B cell (primary cell): Measurements from ENCODE around the gene CLCN3. TPM values are rescaled to one million over a fixed set of nuclear protein-coding genes. Genes with fewer than 3 reads are reported as not detected.

ENCODE experiments used
- ATAC-seq: fragments of 200-7000 bp; cut with Tn5 transposase; one replicate; pipeline ENCODE4 v1.10.0; 2021; ENCODE audit warnings: low read depth, mild to moderate bottlenecking, moderate number of reproducible peaks, moderate library complexity
- CTCF ChIA-PET: fragments of 350-600 bp; sonication (Branson Sonifier 250); formaldehyde crosslinking; loops from one replicate; lab custom pipeline; 2021; ENCODE audit warnings: antibody characterized with exemption, inconsistent platforms; lab: Charles Lee
- POLR2A ChIA-PET: fragments of 350-600 bp; sonication (Branson Sonifier 250); formaldehyde crosslinking; loops from one replicate; lab custom pipeline; 2021; ENCODE audit warnings: antibody characterized with exemption; lab: Charles Lee
- DNase-seq: peaks from one replicate; pipeline ENCODE4 v3.0.0; 2013
- H2AFZ ChIP-seq: 2 replicates; pipeline ENCODE4 v1.6.1; 2012; ENCODE audit warnings: mild to moderate bottlenecking, low read depth, low read length; ENCODE audit not compliant: insufficient read depth, poor library complexity, severe bottlenecking
- H3K27ac ChIP-seq, 2 donors: 1 replicate in 1 of 2; 2 replicates in 1 of 2; pipeline ENCODE4 v1.5.1; 2012 to 2013; ENCODE audit warnings: low read length in 2 of 2, mild to moderate bottlenecking in 2 of 2, moderate library complexity in 1 of 2
- H3K27me3 ChIP-seq, 4 experiments: fragments of 200-600 bp in 1 of 4; sonication (generic) in 1 of 4; replicated peaks in 1 of 4; 1 replicate in 2 of 4; 2 replicates in 2 of 4; pipeline versions ENCODE4 v1.6.1 to v1.7.0; 2013 to 2016; ENCODE audit warnings: low read length in 3 of 4, mild to moderate bottlenecking in 2 of 4, mixed read lengths in 1 of 4, moderate library complexity in 1 of 4; ENCODE audit not compliant: insufficient read depth in 4 of 4, control insufficient read depth in 3 of 4; ENCODE audit errors: control extremely low read depth in 1 of 4
- H3K36me3 ChIP-seq, 2 experiments: replicated peaks in 1 of 2; 1 replicate in 1 of 2; 2 replicates in 1 of 2; pipeline versions ENCODE4 v1.6.1 to v1.7.1; 2013; ENCODE audit warnings: low read length in 1 of 2; ENCODE audit not compliant: insufficient read depth in 2 of 2, control insufficient read depth in 1 of 2; ENCODE audit errors: control extremely low read depth in 1 of 2, extremely low read depth in 1 of 2
- H3K4me1 ChIP-seq, 2 donors: fragments of 200-600 bp in 1 of 2; sonication (generic) in 1 of 2; 1 replicate in 1 of 2; 2 replicates in 1 of 2; pipeline versions ENCODE4 v1.5.1 to v1.6.1; 2013 to 2017; ENCODE audit warnings: low read length in 2 of 2; ENCODE audit not compliant: control insufficient read depth in 2 of 2, insufficient read depth in 2 of 2
- H3K4me2 ChIP-seq: replicated peaks from 2 replicates; pipeline ENCODE3; 2012; ENCODE audit warnings: mild to moderate bottlenecking, low read depth, low read length; ENCODE audit not compliant: poor library complexity, severe bottlenecking
- H3K4me3 ChIP-seq, 5 experiments: fragments of 200-600 bp in 1 of 5; sonication (generic) in 1 of 5; 1 replicate in 3 of 5; 2 replicates in 2 of 5; pipeline versions ENCODE4 v1.5.1 to v1.7.0; 2011 to 2016; ENCODE audit warnings: low read length in 4 of 5, mild to moderate bottlenecking in 4 of 5, low read depth in 2 of 5, control low read depth in 1 of 5, moderate library complexity in 1 of 5; ENCODE audit not compliant: insufficient read depth in 1 of 5; ENCODE audit errors: control extremely low read depth in 1 of 5, extremely low read depth in 1 of 5
- H3K79me2 ChIP-seq: fragments of 200-600 bp; sonication (generic); one replicate; pipeline ENCODE4 v1.6.0; 2016; ENCODE audit warnings: low read length; ENCODE audit not compliant: control insufficient read depth, insufficient read depth
- H3K9ac ChIP-seq: fragments of 200-600 bp; sonication (generic); 2 replicates; pipeline ENCODE4 v1.6.1; 2017; ENCODE audit warnings: mild to moderate bottlenecking, low read length, moderate library complexity
- H3K9me3 ChIP-seq, 3 donors: one replicate each; pipeline versions ENCODE4 v1.6.1 to v1.7.1; 2013; ENCODE audit warnings: low read length in 2 of 3; ENCODE audit not compliant: control insufficient read depth in 2 of 3, insufficient read depth in 1 of 3; ENCODE audit errors: control extremely low read depth in 1 of 3
- H4K20me1 ChIP-seq: 2 replicates; pipeline ENCODE4 v1.6.0; 2012; ENCODE audit warnings: mild to moderate bottlenecking, low read length; ENCODE audit not compliant: insufficient read depth, control insufficient read depth, poor library complexity, severe bottlenecking
- H3K27ac Mint-ChIP-seq: one replicate; pipeline ENCODE4 v1.8.0; 2021; ENCODE audit warnings: mixed read lengths
- H3K27me3 Mint-ChIP-seq: one replicate; pipeline ENCODE4 v1.8.0; 2021; ENCODE audit warnings: mixed read lengths
- H3K4me1 Mint-ChIP-seq: one replicate; pipeline ENCODE4 v1.8.0; 2021; ENCODE audit warnings: mixed read lengths
- H3K4me3 Mint-ChIP-seq: one replicate; pipeline ENCODE4 v1.8.0; 2021; ENCODE audit warnings: mixed read lengths
- H3K9me3 Mint-ChIP-seq: one replicate; pipeline ENCODE4 v1.8.0; 2022; ENCODE audit warnings: mixed read lengths; ENCODE audit not compliant: insufficient read depth
- CTCF ChIP-seq: fragments of 200-600 bp; IDR thresholded peaks from one replicate; pipeline ENCODE4 v1.8.0; 2022; ENCODE audit warnings: antibody characterized with exemption, mild to moderate bottlenecking
- EZH2 ChIP-seq: IDR thresholded peaks from 2 replicates; pipeline ENCODE4 v1.6.1; 2012; ENCODE audit warnings: borderline replicate concordance, low read depth, mild to moderate bottlenecking, moderate library complexity, low read length; ENCODE audit not compliant: insufficient read depth, poor library complexity, severe bottlenecking
- WGBS: methylation state at CpG from one replicate; pipeline ENCODE4 v1.1.5; 2013; ENCODE audit warnings: missing lambda C conversion rate; ENCODE audit not compliant: insufficient coverage; 5-methylcytosine and 5-hydroxymethylcytosine counted together
- intact Hi-C: fragments of 100-400 bp; cut with micrococcal nuclease; formaldehyde crosslinking; loops from one replicate; pipeline ENCODE4 v1.10.0; 2022
- polyA plus RNA-seq: library from polyadenylated mRNA; depleted of rRNA; stranded (reverse); fragments of >200 nt; gene quantifications from 2 replicates; pipeline ENCODE4 v1.2.3, GENCODE V29; 2012
- total RNA-seq, 2 donors: library from RNA; stranded (reverse); fragments of 120-200 nt in 1 of 2; gene quantifications; 1 replicate in 1 of 2; 2 replicates in 1 of 2; pipeline versions ENCODE4 v1.2.3 to v1.2.4, GENCODE V29; 2013 to 2022

CLCN3 gene
- total and polyA plus RNA-seq, 2 donors (not counting 1 experiment from before 2014, with no cell fraction given), result 5.0 to 32.7 TPM

DNA sequence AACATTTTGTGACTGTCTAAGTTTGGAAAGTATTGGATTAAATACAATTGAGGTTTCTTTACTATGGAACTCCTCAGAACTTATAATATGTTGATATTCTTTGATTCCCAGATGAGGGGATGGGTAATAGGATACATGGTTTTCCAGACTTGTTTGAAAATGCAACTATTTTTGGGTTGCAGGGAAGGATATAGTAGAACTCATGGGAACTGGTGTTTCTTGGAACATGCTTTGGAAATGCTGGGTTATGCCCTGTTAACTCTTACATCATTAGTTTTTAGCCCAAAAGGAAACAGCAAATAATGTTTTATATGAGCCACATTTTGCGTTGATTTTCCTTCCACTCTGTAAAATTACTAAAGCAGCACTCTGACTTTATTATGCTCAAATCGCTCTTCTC is 95.4 kb downstream of the CLCN3 start:
- no CpG with 5 or more reads among the region's 2 CpGs for WGBS
- Histone ChIP-seq H3K9me3 (no peaks in the 10 kb centered on the region), H2AFZ (no peak overlapping the region), H4K20me1 (no peaks in the 10 kb centered on the region), H3K4me1 (no peaks in the 10 kb centered on the region), H3K79me2 (no peaks in the 10 kb centered on the region), H3K4me3 (no peak overlapping the region), H3K4me2 (no peak overlapping the region), H3K36me3 (peaks cover 17 to 28% of the 10 kb centered on the region in 2 experiments), H3K9ac (no peak overlapping the region), H3K27me3 (no peaks in the 10 kb centered on the region), H3K27ac (no peak overlapping the region)
- intact Hi-C loops, result no loop called here
- Mint-ChIP-seq H3K27me3 (no peaks in the 10 kb centered on the region), H3K4me3 (no peak overlapping the region), H3K4me1 (no peaks in the 10 kb centered on the region), H3K9me3 (no peaks in the 10 kb centered on the region), H3K27ac (no peak overlapping the region)
- POLR2A ChIA-PET, result no interaction called here
- CTCF ChIA-PET, result no interaction called here
- ATAC-seq (no peak), DNase-seq (no peak)
- no peak for TF ChIP-seq CTCF
- no peak for TF ChIP-seq EZH2

- WGBS, result no CpG with 5 or more reads among the region's 1 CpG
- CTCF ChIA-PET, result no interaction called here
- no peaks in the 10 kb centered on the region for H3K27me3 ChIP-seq
Measured at GRCh38 chr4:169716677-169717076, 96.3 kb downstream of the CLCN3 start.

More at GRCh38 chr4:169716677-169717076, 96.3 kb downstream of the CLCN3 start:
- no peak for DNase-seq
- H3K4me1 Mint-ChIP-seq, result no peaks in the 10 kb centered on the region
- Histone ChIP-seq H3K79me2 (no peaks in the 10 kb centered on the region), H4K20me1 (no peaks in the 10 kb centered on the region), H3K4me3 (no peak overlapping the region), H3K4me1 (no peaks in the 10 kb centered on the region), H3K27ac (no peak overlapping the region), H2AFZ (no peak overlapping the region), H3K36me3 (peaks cover 17 to 26% of the 10 kb centered on the region in 2 experiments), H3K9me3 (no peaks in the 10 kb centered on the region), H3K4me2 (no peak overlapping the region), H3K9ac (no peak overlapping the region)
- no peak for TF ChIP-seq EZH2
- no peak for TF ChIP-seq CTCF
- POLR2A ChIA-PET, result no interaction called here
- H3K9me3 Mint-ChIP-seq, result no peaks in the 10 kb centered on the region
- H3K4me3 Mint-ChIP-seq, result no peak overlapping the region
- H3K27ac Mint-ChIP-seq, result no peak overlapping the region
- no peaks in the 10 kb centered on the region for H3K27me3 Mint-ChIP-seq
- ATAC-seq, result no peak
- intact Hi-C loops, result no loop called here
